GM12878 (cell line): ENCODE data around the gene ITCH. TPM values are rescaled to one million over a fixed set of nuclear protein-coding genes. Genes with fewer than 3 reads are reported as not detected.

Experiments
- ATAC-seq: fragments of 200-7000 bp; cut with Tn5 transposase; 3 replicates; pipeline ENCODE4 v1.9.1; 2020; ENCODE audit warnings: mild to moderate bottlenecking, moderate library complexity
- BruUV-seq: library from RNA; stranded (reverse); fragments of 400-500 nt; replicated peaks from 2 replicates; lab custom pipeline; 2021; lab: Mats Ljungman, UMichigan
- CTCF ChIA-PET: fragments of 300-600 bp; sonication (Branson Sonifier 250); formaldehyde crosslinking; extraction: SDS; loops from one replicate; lab custom pipeline; 2021; ENCODE audit warnings: inconsistent platforms; lab: Yijun Ruan, JAX
- POLR2A ChIA-PET: fragments of 350-600 bp; formaldehyde crosslinking; extraction: SDS; loops from one replicate; lab custom pipeline; 2021; ENCODE audit warnings: inconsistent platforms; lab: Charles Lee
- RAD21 ChIA-PET: fragments of 300-600 bp; sonication (Branson Sonifier 250); formaldehyde crosslinking; loops from one replicate; lab custom pipeline; 2023; ENCODE audit warnings: antibody characterized with exemption; ENCODE audit not compliant: unreplicated experiment; lab: Charles Lee
- SMC1A ChIA-PET: fragments of 300-600 bp; sonication (Branson Sonifier 250); formaldehyde crosslinking; loops from one replicate; lab custom pipeline; 2023; ENCODE audit not compliant: unreplicated experiment, uncharacterized antibody; lab: Charles Lee
- DNase-seq: peaks from one replicate; pipeline ENCODE4 v3.0.0-alpha.2; 2011; ENCODE audit warnings: low read depth, low spot score
- FAIRE-seq: peaks from 3 replicates; lab custom pipeline; 2011; peaks lifted over from hg19 to GRCh38; lab: Jason Lieb, UNC
- H2AFZ ChIP-seq: 2 replicates; pipeline ENCODE4 v1.6.0; 2011; ENCODE audit warnings: low read depth, low read length, control low read depth; ENCODE audit not compliant: control insufficient read depth
- H3K27ac ChIP-seq: 2 replicates; pipeline ENCODE4 v1.5.1; 2011; ENCODE audit warnings: control low read depth; ENCODE audit not compliant: control insufficient read depth, insufficient read depth
- H3K27me3 ChIP-seq, 2 experiments: replicated peaks in 1 of 2; 2 replicates each; pipeline versions ENCODE4 v1.6.0 to v1.6.1; 2011; ENCODE audit warnings: low read length in 1 of 2; ENCODE audit not compliant: control insufficient read depth in 2 of 2, insufficient read depth in 2 of 2
- H3K36me3 ChIP-seq, 2 experiments: 2 replicates each; pipeline ENCODE4 v1.5.1; 2011; ENCODE audit warnings: low read length in 1 of 2; ENCODE audit not compliant: control insufficient read depth in 2 of 2, insufficient read depth in 2 of 2
- H3K4me1 ChIP-seq: 2 replicates; pipeline ENCODE4 v1.6.1; 2011; ENCODE audit warnings: mild to moderate bottlenecking, low read length, moderate library complexity, mixed read lengths; ENCODE audit not compliant: control insufficient read depth, insufficient read depth
- H3K4me2 ChIP-seq: 2 replicates; pipeline ENCODE4 v1.6.0; 2011; ENCODE audit warnings: control low read depth; ENCODE audit not compliant: control insufficient read depth, insufficient read depth
- H3K4me3 ChIP-seq: fragments of 200-600 bp; sonication (generic); 2 replicates; pipeline ENCODE4 v1.5.1; 2016
- H3K79me2 ChIP-seq: 2 replicates; pipeline ENCODE4 v1.6.0; 2011; ENCODE audit warnings: low read length; ENCODE audit not compliant: control insufficient read depth, insufficient read depth
- H3K9ac ChIP-seq: 2 replicates; pipeline ENCODE4 v1.8.0; 2011; ENCODE audit warnings: low read length, control low read depth, mixed read lengths; ENCODE audit not compliant: control insufficient read depth, insufficient read depth
- H3K9me3 ChIP-seq: replicated peaks from 3 replicates; pipeline ENCODE4 v1.5.1; 2011; ENCODE audit warnings: mild to moderate bottlenecking, low read length; ENCODE audit not compliant: control insufficient read depth, insufficient read depth
- H4K20me1 ChIP-seq: 2 replicates; pipeline ENCODE4 v1.6.0; 2011; ENCODE audit not compliant: control insufficient read depth, insufficient read depth
- BCL11A ChIP-seq: IDR thresholded peaks from 2 replicates; pipeline ENCODE4 v1.6.1; 2011; ENCODE audit warnings: low read depth, low read length
- EED ChIP-seq: sonication (generic); IDR thresholded peaks from 2 replicates; pipeline ENCODE4 v1.6.1; 2016; ENCODE audit warnings: antibody characterized with exemption, low read depth
- RAD51 ChIP-seq: fragments of 450-650 bp; IDR thresholded peaks from 2 replicates; pipeline ENCODE4 v1.6.1; 2016; ENCODE audit warnings: moderate library complexity, mild to moderate bottlenecking, inconsistent platforms
- WGBS: methylation state at CpG from one replicate; pipeline ENCODE4 v1.1.6; 2016; ENCODE audit warnings: low lambda C conversion rate; ENCODE audit not compliant: insufficient replicate concordance, insufficient coverage; ENCODE audit errors: missing lambda C conversion rate; 5-methylcytosine and 5-hydroxymethylcytosine counted together
- in situ Hi-C: fragments of 300-500 bp; cut with MboI; formaldehyde crosslinking; loops from 9 replicates; pipeline ENCODE4 v1.14.3; 2018; ENCODE audit warnings: mixed read lengths
- intact Hi-C: fragments of 100-400 bp; cut with micrococcal nuclease; formaldehyde crosslinking; loops from one replicate; pipeline ENCODE4 v1.14.2; 2022; ENCODE audit not compliant: unreplicated experiment
- polyA plus RNA-seq, 11 experiments: library from polyadenylated mRNA; depleted of rRNA in 4 of 11; unstranded in 6 of 11; stranded (reverse) in 5 of 11; fragments of >200 nt; fragmentation: Nextera tagmentation in 4 of 11; fragmentation: Illumina TruSeq in 1 of 11; extraction: Ambion mirVana in 4 of 11; extraction: Trizol in 1 of 11; gene quantifications; 1 replicate in 1 of 11; 2 replicates in 10 of 11; pipeline versions ENCODE4 v1.2.1 to v1.2.3, GENCODE V29; 2011 to 2016; ENCODE audit warnings: inconsistent platforms in 2 of 11, missing spikeins in 2 of 11, low read depth in 1 of 11
- total RNA-seq, 4 experiments: library from RNA; depleted of rRNA in 3 of 4; stranded (reverse); fragments of >200 nt in 3 of 4; fragmentation: Illumina TruSeq in 1 of 4; extraction: Trizol in 1 of 4; gene quantifications; 2 replicates each; pipeline versions ENCODE4 v1.2.1 to v1.2.3, GENCODE V29; 2013 to 2021
- TF ChIP-seq, protein P1 (sequence below): fragments of 450-650 bp; formaldehyde crosslinking; IDR thresholded peaks from 2 replicates; pipeline ENCODE4 v1.4.0; 2020; ENCODE audit warnings: mild to moderate bottlenecking, moderate library complexity
- TF ChIP-seq, protein P2 (sequence below): fragments of 450-650 bp; conservative IDR thresholded peaks from 2 replicates; pipeline ENCODE4 v1.6.1; 2017; ENCODE audit warnings: mild to moderate bottlenecking, moderate library complexity
- TF ChIP-seq, protein P3 (sequence below): IDR thresholded peaks from 2 replicates; pipeline ENCODE4 v1.6.1; 2011; ENCODE audit warnings: borderline replicate concordance, low read depth, mild to moderate bottlenecking, moderate library complexity, mixed read lengths, low read length; ENCODE audit not compliant: insufficient read depth; ENCODE audit errors: extremely low read length
- TF ChIP-seq, protein P4 (sequence below): fragments of 450-650 bp; IDR thresholded peaks from 2 replicates; pipeline ENCODE4 v1.6.1; 2016; ENCODE audit warnings: mild to moderate bottlenecking, moderate library complexity, borderline replicate concordance
- TF ChIP-seq, protein P5 (sequence below), 3 experiments: IDR thresholded peaks in 2 of 3; conservative IDR thresholded peaks in 1 of 3; 2 replicates each; pipeline ENCODE4 v1.5.1; 2011; ENCODE audit warnings: low read depth in 3 of 3, low read length in 3 of 3, mild to moderate bottlenecking in 3 of 3, control low read depth in 2 of 3, moderate library complexity in 2 of 3, inconsistent platforms in 1 of 3, mixed read lengths in 1 of 3; ENCODE audit not compliant: control insufficient read depth in 2 of 3, insufficient read depth in 1 of 3; ENCODE audit errors: extremely low read depth in 1 of 3

Gene ITCH
- total and polyA plus RNA-seq, 10 of the 15 experiments (the other 5 are each of a cell fraction or from before 2014, with no cell fraction given) = 7.5 to 46.1 (median 21.5) TPM

DNA sequence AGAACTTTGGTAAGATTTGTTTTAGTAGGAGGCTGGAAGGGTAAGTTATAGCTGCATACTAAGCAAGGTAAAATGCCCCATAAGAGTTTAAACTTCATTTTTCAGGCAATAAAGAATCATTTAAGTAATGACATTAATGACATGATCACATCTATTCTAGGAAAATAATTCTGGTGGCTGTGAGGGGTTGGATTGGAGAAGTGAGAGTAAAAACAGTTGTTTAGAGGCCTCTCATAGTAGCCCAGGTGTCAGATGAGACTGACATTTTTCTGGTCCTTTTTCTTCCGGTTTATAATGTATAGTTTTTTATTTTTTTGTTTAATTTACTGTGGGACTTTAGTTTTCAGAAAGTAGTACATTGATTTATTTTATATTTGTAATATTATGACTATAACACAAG is 40.8 kb downstream of the ITCH start:
- Histone ChIP-seq H3K9ac (no peak overlapping the region), H3K9me3 (no peaks in the 10 kb centered on the region), H3K27me3 (no peaks in the 10 kb centered on the region), H3K79me2 (peaks cover 14% of the 10 kb centered on the region), H3K4me1 (peaks cover 30% of the 10 kb centered on the region), H2AFZ (no peak overlapping the region), H3K4me2 (peak overlapping the region; percentile 44), H3K36me3 (peaks cover 0 to 4% of the 10 kb centered on the region in 2 experiments; a peak in 1 of 4 replicates), H4K20me1 (no peaks in the 10 kb centered on the region), H3K4me3 (peak overlapping the region; percentile 6; the same call in 1 of the 2 replicates), H3K27ac (peak overlapping the region; percentile 76)
- ChIA-PET SMC1A (interaction anchor here (1.3 to 4.2 kb wide), 4 partner anchors 10 to 91 kb away, joined by 4 to 35 read pairs (median 8); no protein-coding TSS in a partner anchor), RAD21 (interaction anchor here (0.8 to 3.4 kb wide), 3 partner anchors 11 to 41 kb away, joined by 3 to 12 read pairs (median 6); partner anchors contain the start of gene ITCH), POLR2A (interaction anchor here (0.6 to 1.5 kb wide), 5 partner anchors 10 to 116 kb away, joined by 3 to 5 read pairs (median 3); no protein-coding TSS in a partner anchor), CTCF (interaction anchor here (1.0 to 1.1 kb wide), 2 partner anchors 11 to 91 kb away, joined by 3 to 8 read pairs; no protein-coding TSS in a partner anchor)
- peak; percentile 81 for ATAC-seq
- DNase-seq = no peak
- FAIRE-seq = no peak
- intact Hi-C loops = no loop called here
- 13% methylated on average over 1 of the region's 1 CpG for WGBS
- in situ Hi-C loops = no loop called here
- BruUV-seq = TSS peak; percentile 19
- TF ChIP-seq, protein P1, sequence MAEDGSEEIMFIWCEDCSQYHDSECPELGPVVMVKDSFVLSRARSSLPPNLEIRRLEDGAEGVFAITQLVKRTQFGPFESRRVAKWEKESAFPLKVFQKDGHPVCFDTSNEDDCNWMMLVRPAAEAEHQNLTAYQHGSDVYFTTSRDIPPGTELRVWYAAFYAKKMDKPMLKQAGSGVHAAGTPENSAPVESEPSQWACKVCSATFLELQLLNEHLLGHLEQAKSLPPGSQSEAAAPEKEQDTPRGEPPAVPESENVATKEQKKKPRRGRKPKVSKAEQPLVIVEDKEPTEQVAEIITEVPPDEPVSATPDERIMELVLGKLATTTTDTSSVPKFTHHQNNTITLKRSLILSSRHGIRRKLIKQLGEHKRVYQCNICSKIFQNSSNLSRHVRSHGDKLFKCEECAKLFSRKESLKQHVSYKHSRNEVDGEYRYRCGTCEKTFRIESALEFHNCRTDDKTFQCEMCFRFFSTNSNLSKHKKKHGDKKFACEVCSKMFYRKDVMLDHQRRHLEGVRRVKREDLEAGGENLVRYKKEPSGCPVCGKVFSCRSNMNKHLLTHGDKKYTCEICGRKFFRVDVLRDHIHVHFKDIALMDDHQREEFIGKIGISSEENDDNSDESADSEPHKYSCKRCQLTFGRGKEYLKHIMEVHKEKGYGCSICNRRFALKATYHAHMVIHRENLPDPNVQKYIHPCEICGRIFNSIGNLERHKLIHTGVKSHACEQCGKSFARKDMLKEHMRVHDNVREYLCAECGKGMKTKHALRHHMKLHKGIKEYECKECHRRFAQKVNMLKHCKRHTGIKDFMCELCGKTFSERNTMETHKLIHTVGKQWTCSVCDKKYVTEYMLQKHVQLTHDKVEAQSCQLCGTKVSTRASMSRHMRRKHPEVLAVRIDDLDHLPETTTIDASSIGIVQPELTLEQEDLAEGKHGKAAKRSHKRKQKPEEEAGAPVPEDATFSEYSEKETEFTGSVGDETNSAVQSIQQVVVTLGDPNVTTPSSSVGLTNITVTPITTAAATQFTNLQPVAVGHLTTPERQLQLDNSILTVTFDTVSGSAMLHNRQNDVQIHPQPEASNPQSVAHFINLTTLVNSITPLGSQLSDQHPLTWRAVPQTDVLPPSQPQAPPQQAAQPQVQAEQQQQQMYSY (CRISPR knock-in tag) = no peak
- TF ChIP-seq, protein P2, sequence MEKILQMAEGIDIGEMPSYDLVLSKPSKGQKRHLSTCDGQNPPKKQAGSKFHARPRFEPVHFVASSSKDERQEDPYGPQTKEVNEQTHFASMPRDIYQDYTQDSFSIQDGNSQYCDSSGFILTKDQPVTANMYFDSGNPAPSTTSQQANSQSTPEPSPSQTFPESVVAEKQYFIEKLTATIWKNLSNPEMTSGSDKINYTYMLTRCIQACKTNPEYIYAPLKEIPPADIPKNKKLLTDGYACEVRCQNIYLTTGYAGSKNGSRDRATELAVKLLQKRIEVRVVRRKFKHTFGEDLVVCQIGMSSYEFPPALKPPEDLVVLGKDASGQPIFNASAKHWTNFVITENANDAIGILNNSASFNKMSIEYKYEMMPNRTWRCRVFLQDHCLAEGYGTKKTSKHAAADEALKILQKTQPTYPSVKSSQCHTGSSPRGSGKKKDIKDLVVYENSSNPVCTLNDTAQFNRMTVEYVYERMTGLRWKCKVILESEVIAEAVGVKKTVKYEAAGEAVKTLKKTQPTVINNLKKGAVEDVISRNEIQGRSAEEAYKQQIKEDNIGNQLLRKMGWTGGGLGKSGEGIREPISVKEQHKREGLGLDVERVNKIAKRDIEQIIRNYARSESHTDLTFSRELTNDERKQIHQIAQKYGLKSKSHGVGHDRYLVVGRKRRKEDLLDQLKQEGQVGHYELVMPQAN = no peak
- no peak for TF ChIP-seq BCL11A
- TF ChIP-seq, protein P3, sequence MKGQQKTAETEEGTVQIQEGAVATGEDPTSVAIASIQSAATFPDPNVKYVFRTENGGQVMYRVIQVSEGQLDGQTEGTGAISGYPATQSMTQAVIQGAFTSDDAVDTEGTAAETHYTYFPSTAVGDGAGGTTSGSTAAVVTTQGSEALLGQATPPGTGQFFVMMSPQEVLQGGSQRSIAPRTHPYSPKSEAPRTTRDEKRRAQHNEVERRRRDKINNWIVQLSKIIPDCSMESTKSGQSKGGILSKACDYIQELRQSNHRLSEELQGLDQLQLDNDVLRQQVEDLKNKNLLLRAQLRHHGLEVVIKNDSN = no peak
- TF ChIP-seq RAD51 = no peak
- TF ChIP-seq, protein P4, sequence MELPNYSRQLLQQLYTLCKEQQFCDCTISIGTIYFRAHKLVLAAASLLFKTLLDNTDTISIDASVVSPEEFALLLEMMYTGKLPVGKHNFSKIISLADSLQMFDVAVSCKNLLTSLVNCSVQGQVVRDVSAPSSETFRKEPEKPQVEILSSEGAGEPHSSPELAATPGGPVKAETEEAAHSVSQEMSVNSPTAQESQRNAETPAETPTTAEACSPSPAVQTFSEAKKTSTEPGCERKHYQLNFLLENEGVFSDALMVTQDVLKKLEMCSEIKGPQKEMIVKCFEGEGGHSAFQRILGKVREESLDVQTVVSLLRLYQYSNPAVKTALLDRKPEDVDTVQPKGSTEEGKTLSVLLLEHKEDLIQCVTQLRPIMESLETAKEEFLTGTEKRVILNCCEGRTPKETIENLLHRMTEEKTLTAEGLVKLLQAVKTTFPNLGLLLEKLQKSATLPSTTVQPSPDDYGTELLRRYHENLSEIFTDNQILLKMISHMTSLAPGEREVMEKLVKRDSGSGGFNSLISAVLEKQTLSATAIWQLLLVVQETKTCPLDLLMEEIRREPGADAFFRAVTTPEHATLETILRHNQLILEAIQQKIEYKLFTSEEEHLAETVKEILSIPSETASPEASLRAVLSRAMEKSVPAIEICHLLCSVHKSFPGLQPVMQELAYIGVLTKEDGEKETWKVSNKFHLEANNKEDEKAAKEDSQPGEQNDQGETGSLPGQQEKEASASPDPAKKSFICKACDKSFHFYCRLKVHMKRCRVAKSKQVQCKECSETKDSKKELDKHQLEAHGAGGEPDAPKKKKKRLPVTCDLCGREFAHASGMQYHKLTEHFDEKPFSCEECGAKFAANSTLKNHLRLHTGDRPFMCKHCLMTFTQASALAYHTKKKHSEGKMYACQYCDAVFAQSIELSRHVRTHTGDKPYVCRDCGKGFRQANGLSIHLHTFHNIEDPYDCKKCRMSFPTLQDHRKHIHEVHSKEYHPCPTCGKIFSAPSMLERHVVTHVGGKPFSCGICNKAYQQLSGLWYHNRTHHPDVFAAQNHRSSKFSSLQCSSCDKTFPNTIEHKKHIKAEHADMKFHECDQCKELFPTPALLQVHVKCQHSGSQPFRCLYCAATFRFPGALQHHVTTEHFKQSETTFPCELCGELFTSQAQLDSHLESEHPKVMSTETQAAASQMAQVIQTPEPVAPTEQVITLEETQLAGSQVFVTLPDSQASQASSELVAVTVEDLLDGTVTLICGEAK = no peak
- TF ChIP-seq, protein P5, sequence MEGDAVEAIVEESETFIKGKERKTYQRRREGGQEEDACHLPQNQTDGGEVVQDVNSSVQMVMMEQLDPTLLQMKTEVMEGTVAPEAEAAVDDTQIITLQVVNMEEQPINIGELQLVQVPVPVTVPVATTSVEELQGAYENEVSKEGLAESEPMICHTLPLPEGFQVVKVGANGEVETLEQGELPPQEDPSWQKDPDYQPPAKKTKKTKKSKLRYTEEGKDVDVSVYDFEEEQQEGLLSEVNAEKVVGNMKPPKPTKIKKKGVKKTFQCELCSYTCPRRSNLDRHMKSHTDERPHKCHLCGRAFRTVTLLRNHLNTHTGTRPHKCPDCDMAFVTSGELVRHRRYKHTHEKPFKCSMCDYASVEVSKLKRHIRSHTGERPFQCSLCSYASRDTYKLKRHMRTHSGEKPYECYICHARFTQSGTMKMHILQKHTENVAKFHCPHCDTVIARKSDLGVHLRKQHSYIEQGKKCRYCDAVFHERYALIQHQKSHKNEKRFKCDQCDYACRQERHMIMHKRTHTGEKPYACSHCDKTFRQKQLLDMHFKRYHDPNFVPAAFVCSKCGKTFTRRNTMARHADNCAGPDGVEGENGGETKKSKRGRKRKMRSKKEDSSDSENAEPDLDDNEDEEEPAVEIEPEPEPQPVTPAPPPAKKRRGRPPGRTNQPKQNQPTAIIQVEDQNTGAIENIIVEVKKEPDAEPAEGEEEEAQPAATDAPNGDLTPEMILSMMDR (IDR thresholded peaks at IDR 0.05 in 2 of 3, conservative IDR thresholded peaks at IDR 0.05 in 1 of 3; ENCODE audit: control insufficient read depth in 2 of 3, extremely low read depth in 1 of 3, insufficient read depth in 1 of 3, low read depth in 3 of 3, low read length in 3 of 3) = no peak
- no peak for TF ChIP-seq EED
